Measurements from ENCODE around the gene COPG1. TPM values are rescaled to one million over a fixed set of nuclear protein-coding genes. Genes with fewer than 3 reads are reported as not detected.

COPG1 gene
- total RNA-seq, 1 experiment from 2014 or later, result 132 TPM

- no peak for TF ChIP-seq ZMAT4 (CRISPR knock-in tag; IDR thresholded peaks at IDR 0.05)
- TF ChIP-seq AR (CRISPR knock-in tag; IDR thresholded peaks at IDR 0.05), result peak; percentile 37; the same call in 1 of the 2 replicates
- TF ChIP-seq PRRX2 (CRISPR knock-in tag; IDR thresholded peaks at IDR 0.05), result peak; percentile 69
- peak; percentile 78 for TF ChIP-seq ZNF532 (CRISPR knock-in tag; IDR thresholded peaks at IDR 0.05; ENCODE audit: borderline replicate concordance)
- TF ChIP-seq EMX1 (CRISPR knock-in tag; IDR thresholded peaks at IDR 0.05), result peak; percentile 91
- TF ChIP-seq ERG (CRISPR knock-in tag; IDR thresholded peaks at IDR 0.05), result peak; percentile 12; the same call in 1 of the 2 replicates
- no peak for TF ChIP-seq PRDM15 (CRISPR knock-in tag; IDR thresholded peaks at IDR 0.05)
- TF ChIP-seq ZNF671 (CRISPR knock-in tag; IDR thresholded peaks at IDR 0.05), result peak; percentile 47; the same call in 1 of the 2 replicates
- TF ChIP-seq NFATC4 (CRISPR knock-in tag; IDR thresholded peaks at IDR 0.05), result 0 out of 2 replicates have a peak, but pooled peaks have one; percentile 54
- no peak for TF ChIP-seq ARID4B (CRISPR knock-in tag; IDR thresholded peaks at IDR 0.05; ENCODE audit: borderline replicate concordance)
- no peak for TF ChIP-seq IRF2 (CRISPR knock-in tag; IDR thresholded peaks at IDR 0.05; ENCODE audit: borderline replicate concordance, low read depth)
- TF ChIP-seq FOXJ3 (CRISPR knock-in tag; IDR thresholded peaks at IDR 0.05; ENCODE audit: borderline replicate concordance), result no peak
- no peak for TF ChIP-seq HMGA2 (CRISPR knock-in tag; IDR thresholded peaks at IDR 0.05)
- TF ChIP-seq ZNF416 (CRISPR knock-in tag; IDR thresholded peaks at IDR 0.05), result no peak
- peak; percentile 82 for TF ChIP-seq ZNF425 (CRISPR knock-in tag; conservative IDR thresholded peaks at IDR 0.05)
- H3K36me3 Mint-ChIP-seq, result no peaks in the 10 kb centered on the region
- DNase-seq (ENCODE audit: low spot score), result no peak
- H3K4me1 Mint-ChIP-seq, result peaks cover 9% of the 10 kb centered on the region
- no peak for ATAC-seq
- ChIA-PET POLR2A (interaction anchor here (1.2 to 3.9 kb wide), 4 partner anchors 9 to 148 kb away, joined by 3 to 44 read pairs (median 4); partner anchors contain the start of gene HMCES), CTCF (interaction anchor here (1.1 to 1.7 kb wide), 3 partner anchors 10 to 70 kb away, joined by 3 to 8 read pairs (median 4); no protein-coding TSS in a partner anchor)
- H3K9me3 Mint-ChIP-seq, result no peaks in the 10 kb centered on the region
- H3K27me3 Mint-ChIP-seq (ENCODE audit: low read depth), result no peaks in the 10 kb centered on the region; the same call in 1 of the 2 replicates
- peak overlapping the region; percentile 96 for H3K27ac Mint-ChIP-seq
- peak overlapping the region; percentile 88 for H3K4me3 Mint-ChIP-seq
Measured at GRCh38 chr3:129313665-129314385, 64.4 kb downstream of the COPG1 start.
